GM19372 (cell line): ENCODE results near the gene SORT1.
A peak's percentile ranks its signal among the peaks of the same experiment; 100 is the strongest.
"Not testable (repeated sequence)": the region's sequence is repeated elsewhere in the genome, so short reads cannot be mapped to it uniquely, and the experiment has no call there.

ENCODE experiments used
- ATAC-seq: cut with Tn5 transposase; IDR thresholded peaks from one replicate; pipeline ENCODE4 v1.9.1; 2021; ENCODE audit warnings: mild to moderate bottlenecking, low read depth, moderate library complexity; ENCODE audit not compliant: unreplicated experiment

The SORT1 gene

GRCh38 chr1:109398343-109399225 is 866 bp upstream of the SORT1 start:
- no peak for ATAC-seq

GRCh38 chr1:109396871-109397580 is 692 bp downstream of the SORT1 start:
- ATAC-seq = peak; percentile 12

- ATAC-seq = no peak
Observed at GRCh38 chr1:109396513-109396839, 1.2 kb downstream of the SORT1 start.

- ATAC-seq = no peak
Observed at GRCh38 chr1:109395602-109396512, 1.9 kb downstream of the SORT1 start.

GRCh38 chr1:109395282-109395599 is 2.5 kb downstream of the SORT1 start:
- not testable (repeated sequence) for ATAC-seq

- ATAC-seq = no peak
Observed at GRCh38 chr1:109394591-109395281, 3.0 kb downstream of the SORT1 start.

- no peak for ATAC-seq
Observed at GRCh38 chr1:109393617-109394233, 4.0 kb downstream of the SORT1 start.

- no peak for ATAC-seq
Observed at GRCh38 chr1:109392788-109393616, 4.7 kb downstream of the SORT1 start.

- no peak for ATAC-seq
Observed at GRCh38 chr1:109392037-109392787, 5.5 kb downstream of the SORT1 start.

GRCh38 chr1:109391626-109392025 is 6.1 kb downstream of the SORT1 start:
- ATAC-seq = peak; percentile 76

- no peak for ATAC-seq
Observed at GRCh38 chr1:109391157-109391556, 6.6 kb downstream of the SORT1 start.

GRCh38 chr1:109389638-109390341 is 7.9 kb downstream of the SORT1 start:
- no peak for ATAC-seq

GRCh38 chr1:109388884-109389637 is 8.7 kb downstream of the SORT1 start:
- ATAC-seq = no peak

- ATAC-seq = no peak
Observed at GRCh38 chr1:109388208-109388711, 9.5 kb downstream of the SORT1 start.

GRCh38 chr1:109386054-109386717 is 11.5 kb downstream of the SORT1 start:
- no peak for ATAC-seq

GRCh38 chr1:109385417-109385816 is 12.3 kb downstream of the SORT1 start:
- ATAC-seq = no peak
